ENCODE measurements around the gene TTC33.
"Not testable (repeated sequence)": the region's sequence is repeated elsewhere in the genome, so short reads cannot be mapped to it uniquely, and the experiment has no call there.

TTC33 gene

GRCh38 chr5:40570408-40571129 lies 185.2 kb downstream of the TTC33 start:
- in situ Hi-C loops (cut with HindIII; ENCODE audit: low sequenced_read_pairs), result no loop called here

GRCh38 chr5:40569546-40570270 lies 186.1 kb downstream of the TTC33 start:
- H3K4me3 ChIP-seq (ENCODE audit: low read depth, low read length), result no peak overlapping the region
- no peak for TF ChIP-seq CTCF (IDR thresholded peaks at IDR 0.05; ENCODE audit: low read depth, low read length, missing control alignments)
- in situ Hi-C loops (cut with HindIII; ENCODE audit: low sequenced_read_pairs), result no loop called here
- DNase-seq (ENCODE audit: low read depth), result no peak

More at GRCh38 chr5:40570408-40571129, 185.2 kb downstream of the TTC33 start:
- TF ChIP-seq CTCF (IDR thresholded peaks at IDR 0.05; ENCODE audit: low read depth, low read length, missing control alignments), result no peak
- DNase-seq (ENCODE audit: low read depth), result no peak
- H3K4me3 ChIP-seq (ENCODE audit: low read depth, low read length), result no peak overlapping the region

GRCh38 chr5:40568548-40568947 lies 187.2 kb downstream of the TTC33 start:
- in situ Hi-C loops (cut with HindIII; ENCODE audit: low sequenced_read_pairs), result no loop called here
- DNase-seq (ENCODE audit: low read depth), result no peak
- H3K4me3 ChIP-seq (ENCODE audit: low read depth, low read length), result no peak overlapping the region
- TF ChIP-seq CTCF (IDR thresholded peaks at IDR 0.05; ENCODE audit: low read depth, low read length, missing control alignments), result no peak

- H3K4me3 ChIP-seq (ENCODE audit: low read depth, low read length); DNase-seq (ENCODE audit: low read depth); in situ Hi-C loops (cut with HindIII; ENCODE audit: low sequenced_read_pairs): not testable (repeated sequence)
These were observed 192.6 kb downstream of the TTC33 start for GRCh38 chr5:40563173-40563572.

- in situ Hi-C loops (cut with HindIII; ENCODE audit: low sequenced_read_pairs), result no loop called here
- no peak for DNase-seq (ENCODE audit: low read depth)
These were observed 195.2 kb downstream of the TTC33 start for GRCh38 chr5:40560474-40561110.

GRCh38 chr5:40559306-40559705 lies 196.5 kb downstream of the TTC33 start:
- no peak for TF ChIP-seq CTCF (IDR thresholded peaks at IDR 0.05; ENCODE audit: low read depth, low read length, missing control alignments)
- DNase-seq (ENCODE audit: low read depth), result no peak
- H3K4me3 ChIP-seq (ENCODE audit: low read depth, low read length), result no peak overlapping the region
- in situ Hi-C loops (cut with HindIII; ENCODE audit: low sequenced_read_pairs), result no loop called here

More at GRCh38 chr5:40560474-40561110, 195.2 kb downstream of the TTC33 start:
- TF ChIP-seq CTCF (IDR thresholded peaks at IDR 0.05; ENCODE audit: low read depth, low read length, missing control alignments), result no peak
- no peak overlapping the region for H3K4me3 ChIP-seq (ENCODE audit: low read depth, low read length)
